Activated naive CD4-positive, alpha-beta T cell (primary cell): ENCODE results near the gene USP51.
"Not testable (repeated sequence)": the region's sequence is repeated elsewhere in the genome, so short reads cannot be mapped to it uniquely, and the experiment has no call there.

Experiments
- DNase-seq, 4 experiments: peaks; one replicate each; lab custom pipeline; 2025; lab: John Stamatoyannopoulos, UW

Gene USP51

GRCh38 chrX:55465108-55465507 is 24.5 kb downstream of the USP51 start:
- DNase-seq, result not testable (repeated sequence)

GRCh38 chrX:55464050-55464449 is 25.6 kb downstream of the USP51 start:
- DNase-seq, result not testable (repeated sequence)

- DNase-seq, result not testable (repeated sequence)
These were observed 29.7 kb downstream of the USP51 start for GRCh38 chrX:55459926-55460325.

GRCh38 chrX:55459426-55459825 is 30.2 kb downstream of the USP51 start:
- not testable (repeated sequence) for DNase-seq

GRCh38 chrX:55455708-55456107 is 33.9 kb downstream of the USP51 start:
- DNase-seq, result not testable (repeated sequence)

- DNase-seq, result no peak
These were observed 36.9 kb downstream of the USP51 start for GRCh38 chrX:55452833-55453124.

GRCh38 chrX:55451990-55452832 is 37.4 kb downstream of the USP51 start, which contains the start of gene MAGEH1:
TSS of gene MAGEH1 (plus strand) at chrX:55452127. CDS start at chrX:55452375, 248 bp downstream.
- DNase-seq, result peak; percentile 24 to 66 (median 48)

GRCh38 chrX:55451626-55451989 is 38.0 kb downstream of the USP51 start:
- DNase-seq, result no peak

- no peak for DNase-seq
These were observed 38.5 kb downstream of the USP51 start for GRCh38 chrX:55451141-55451540.

GRCh38 chrX:55450259-55450658 is 39.4 kb downstream of the USP51 start:
- no peak for DNase-seq

GRCh38 chrX:55443468-55443867 is 46.2 kb downstream of the USP51 start:
- DNase-seq, result not testable (repeated sequence)
